ENCODE results near the gene CNTNAP3.
"Not testable (repeated sequence)": the region's sequence is repeated elsewhere in the genome, so short reads cannot be mapped to it uniquely, and the experiment has no call there.

CNTNAP3 gene

DNA sequence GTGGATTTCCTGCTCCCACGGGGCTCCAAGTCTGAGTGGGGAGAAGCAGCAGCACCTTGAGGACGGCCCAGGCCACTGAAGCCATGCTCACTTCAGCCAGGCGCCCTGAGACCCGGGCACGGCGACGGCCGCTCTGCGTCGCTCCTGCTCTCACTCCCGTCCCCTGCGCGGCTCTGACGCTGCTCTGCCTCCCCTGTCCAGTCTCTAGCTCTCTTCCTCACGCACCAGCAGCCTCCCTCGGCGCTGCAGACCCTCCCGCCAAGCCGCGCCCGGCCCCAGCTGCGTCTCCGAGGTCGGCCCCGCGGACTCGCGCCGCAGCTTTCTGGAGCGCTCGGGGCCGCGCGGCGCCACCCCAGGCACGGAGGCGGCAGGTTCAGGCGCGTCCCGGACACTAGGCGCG, at the start of gene CNTNAP3:
TSS of gene CNTNAP3 (minus strand) at position 188 of the 400 bp plus-strand sequence. CDS start at position 85, 103 bp downstream.
- DNase-seq (ENCODE audit: low spot score), result not testable (repeated sequence)

DNA sequence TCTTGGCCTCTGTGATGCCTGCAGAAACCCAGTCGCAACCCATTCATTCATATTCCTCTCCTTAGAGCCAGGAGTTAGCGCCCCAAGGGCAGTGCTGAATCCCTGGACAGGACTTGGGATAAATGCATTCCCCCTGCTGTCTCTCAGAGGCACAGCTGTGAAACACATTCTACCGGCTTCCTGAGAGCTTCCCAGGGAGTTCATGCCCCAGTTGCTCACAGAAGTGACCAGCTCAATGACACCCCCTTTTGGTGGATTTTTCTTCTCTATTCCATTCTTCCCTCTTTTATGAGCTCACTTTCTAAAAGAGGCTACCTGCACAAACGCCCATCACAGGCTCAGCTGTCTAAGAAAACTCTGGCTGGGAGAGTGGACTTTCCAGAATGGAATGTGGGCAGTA, 8.0 kb downstream of the CNTNAP3 start:
- DNase-seq (ENCODE audit: low spot score), result not testable (repeated sequence)

DNA sequence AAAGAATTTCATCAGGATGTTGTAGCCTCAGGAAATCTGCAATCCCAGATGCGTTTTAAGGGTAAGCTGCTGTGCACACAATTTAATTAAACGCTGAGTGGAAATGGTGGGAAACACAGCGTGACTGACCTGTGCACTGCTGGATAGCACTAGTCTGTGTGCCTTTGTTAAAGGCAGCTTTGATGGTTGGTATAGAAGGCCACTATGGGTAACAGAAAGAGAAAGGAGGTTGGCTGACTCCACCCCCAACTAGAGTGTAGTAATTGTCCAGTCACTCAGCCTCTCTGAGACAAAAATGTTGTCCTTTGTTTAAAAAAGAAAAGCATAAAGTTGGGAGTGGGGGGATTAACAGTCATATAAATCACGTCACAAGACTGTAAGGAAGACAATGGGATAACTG, 45.5 kb downstream of the CNTNAP3 start:
- not testable (repeated sequence) for DNase-seq (ENCODE audit: low spot score)

DNA sequence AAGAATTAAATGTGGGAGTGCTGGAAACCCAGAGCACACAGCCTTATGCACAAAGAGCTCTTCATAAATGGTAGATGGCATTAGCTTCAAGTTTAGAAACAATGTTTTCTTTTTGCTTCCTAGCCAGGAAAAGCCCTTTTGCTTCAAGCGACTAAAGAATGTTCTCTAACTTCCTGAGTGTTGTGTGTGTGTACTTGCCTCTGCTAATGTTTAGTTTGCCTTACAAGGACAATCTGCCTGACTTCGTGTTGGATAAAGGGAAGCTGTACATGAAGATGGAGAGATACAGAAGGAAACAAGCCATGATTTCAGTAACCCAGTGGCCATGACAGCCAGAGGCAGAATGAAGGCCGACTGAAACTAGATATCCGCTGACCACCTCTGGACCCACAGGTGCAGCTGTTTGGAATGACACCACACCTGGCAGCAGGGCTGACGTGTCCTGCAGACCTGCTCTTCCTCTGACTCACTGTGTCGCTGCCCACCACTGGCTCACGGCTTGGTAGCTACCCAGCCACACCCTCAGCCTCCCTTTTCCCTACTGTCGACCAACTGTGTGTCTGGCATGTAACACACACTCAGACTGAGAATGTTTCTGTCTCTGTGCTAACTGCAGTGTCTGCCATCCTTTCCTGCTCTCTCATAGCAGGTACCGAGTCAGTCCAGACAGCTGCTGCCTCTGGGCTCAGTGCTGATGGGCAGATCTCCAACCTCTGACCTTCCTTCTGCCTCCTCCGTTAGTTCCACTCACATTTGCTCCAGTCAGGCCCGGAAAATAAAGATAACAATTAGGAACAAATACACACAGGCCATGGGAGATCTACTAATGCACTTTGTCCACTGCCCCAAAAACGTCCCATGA, 55.6 kb downstream of the CNTNAP3 start:
- not testable (repeated sequence) for DNase-seq (ENCODE audit: low spot score)

DNA sequence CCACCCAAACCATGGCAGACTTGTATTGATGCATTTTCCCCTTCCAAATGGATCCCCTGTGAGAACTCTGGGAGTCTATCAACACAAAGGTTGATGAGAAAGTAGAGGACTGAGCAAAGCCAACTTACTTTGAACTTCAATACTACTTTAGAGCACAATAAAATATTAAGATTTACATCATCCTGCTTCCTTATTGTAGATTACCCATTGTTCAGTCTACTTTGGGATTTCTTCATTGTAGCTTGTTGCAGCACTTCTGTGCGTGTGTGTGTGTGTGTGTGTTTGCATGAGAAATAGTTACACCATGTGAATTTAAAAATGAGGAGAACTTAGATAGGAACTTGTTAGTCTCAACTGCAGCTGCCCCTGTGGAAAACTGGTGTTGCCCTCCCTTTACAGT, 72.0 kb downstream of the CNTNAP3 start:
- not testable (repeated sequence) for DNase-seq (ENCODE audit: low spot score)

GRCh38 chr9:39209773-39210172, 78.2 kb downstream of the CNTNAP3 start:
- DNase-seq (ENCODE audit: low spot score), result not testable (repeated sequence)

DNA sequence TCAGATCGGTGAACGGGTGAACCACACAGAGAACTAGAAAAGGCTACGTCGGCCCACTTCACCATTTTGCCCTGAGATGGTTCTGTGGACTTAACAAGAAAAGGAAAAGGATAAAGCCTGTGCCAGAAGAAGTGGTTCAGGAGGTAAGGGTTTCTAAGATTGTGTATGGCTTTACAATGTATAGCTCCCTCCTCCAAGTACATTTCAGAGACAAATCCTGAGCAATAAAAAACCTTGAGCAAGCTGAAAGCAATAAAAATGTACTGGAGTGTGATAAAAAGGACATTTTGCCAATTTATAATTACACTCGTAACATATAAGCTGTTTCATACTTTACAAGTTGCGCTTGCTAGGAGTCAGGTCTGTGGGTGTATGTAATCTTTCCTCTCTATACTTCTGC, 81.3 kb downstream of the CNTNAP3 start:
- DNase-seq (ENCODE audit: low spot score), result not testable (repeated sequence)

GRCh38 chr9:39205842-39206241, 82.1 kb downstream of the CNTNAP3 start:
- DNase-seq (ENCODE audit: low spot score), result not testable (repeated sequence)

- DNase-seq (ENCODE audit: low spot score), result not testable (repeated sequence)
Observed at GRCh38 chr9:39200412-39200811, 87.6 kb downstream of the CNTNAP3 start.

GRCh38 chr9:39198000-39198709, 89.8 kb downstream of the CNTNAP3 start:
- DNase-seq (ENCODE audit: low spot score), result not testable (repeated sequence)

DNA sequence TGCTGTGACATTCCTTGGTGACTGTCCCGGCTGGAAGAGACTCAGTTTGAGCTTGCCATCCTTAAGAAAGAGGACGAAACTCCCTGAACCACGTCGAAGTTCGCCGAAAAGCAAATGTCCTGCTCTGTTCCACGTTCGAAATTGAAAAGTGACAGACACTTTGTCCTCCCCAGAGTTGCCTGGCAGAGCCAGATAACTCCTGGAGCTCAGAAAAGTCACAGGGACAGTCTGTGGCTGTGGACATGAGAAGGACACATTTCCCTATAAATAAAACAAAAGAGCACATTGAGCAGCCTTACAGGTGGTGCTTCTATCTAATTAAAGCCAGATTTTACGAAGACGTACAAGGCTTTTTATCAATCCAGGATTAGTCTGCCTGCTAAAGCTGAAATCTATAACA, 116.6 kb downstream of the CNTNAP3 start:
- DNase-seq (ENCODE audit: low spot score), result not testable (repeated sequence)

GRCh38 chr9:39157714-39158113, 130.3 kb downstream of the CNTNAP3 start:
- DNase-seq (ENCODE audit: low spot score), result not testable (repeated sequence)

DNA sequence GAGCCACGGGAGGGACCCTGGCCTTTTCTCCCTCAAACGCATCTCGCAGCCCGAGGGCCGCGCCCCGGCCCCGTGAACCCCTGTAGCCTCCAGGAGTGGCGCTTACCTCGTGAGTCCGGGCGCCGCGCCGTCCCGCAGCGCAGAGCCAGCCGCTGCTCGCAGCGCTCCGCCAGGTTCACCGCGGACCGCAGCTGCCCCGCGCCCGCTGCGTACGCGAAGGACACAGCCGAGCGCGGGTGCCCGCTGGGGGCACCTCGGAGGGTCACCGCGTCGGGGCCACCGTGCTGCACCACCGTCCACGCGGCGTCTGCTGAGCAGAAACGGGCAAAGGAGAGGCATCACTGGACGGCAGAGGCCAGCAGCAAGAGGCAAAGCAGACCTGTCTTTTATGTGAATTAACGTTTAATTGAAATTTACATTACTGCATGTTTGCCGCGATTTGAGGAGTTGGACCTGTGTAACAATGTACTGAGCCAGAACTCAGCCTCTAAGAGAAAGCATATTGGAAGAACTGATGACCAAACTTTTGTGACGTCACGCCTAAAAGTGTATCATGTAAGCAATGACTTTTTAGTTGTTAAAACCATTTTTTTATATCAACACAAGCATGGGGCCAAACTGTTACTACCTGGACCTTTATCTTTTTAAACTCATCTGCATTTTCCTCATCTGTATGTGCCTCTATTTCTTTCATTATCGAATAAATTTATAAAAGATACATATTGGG, 155.0 kb downstream of the CNTNAP3 start:
- not testable (repeated sequence) for DNase-seq (ENCODE audit: low spot score)

- DNase-seq (ENCODE audit: low spot score), result not testable (repeated sequence)
Observed at GRCh38 chr9:39121401-39121800, 166.6 kb downstream of the CNTNAP3 start.

GRCh38 chr9:39111746-39112145, 176.2 kb downstream of the CNTNAP3 start:
- DNase-seq (ENCODE audit: low spot score), result not testable (repeated sequence)

DNA sequence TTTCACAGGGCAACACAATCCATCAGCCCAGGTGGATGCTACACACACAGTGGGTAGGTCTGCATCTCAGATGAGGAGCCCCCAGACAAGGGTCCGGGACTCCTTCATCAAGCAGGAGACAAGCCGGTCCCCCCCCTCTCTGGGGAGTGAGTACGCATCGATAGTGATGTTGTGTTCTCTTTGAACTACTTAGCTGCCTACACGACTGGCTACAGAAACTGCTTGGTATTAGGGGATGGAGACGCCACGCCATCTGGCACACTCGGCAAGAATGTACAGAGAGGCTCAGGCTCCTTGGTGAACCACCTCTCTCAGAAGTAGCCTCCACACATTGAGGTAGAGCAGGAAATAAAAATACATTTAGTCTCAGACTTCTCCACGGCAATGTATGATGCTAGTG, 179.8 kb downstream of the CNTNAP3 start:
- no peak for DNase-seq (ENCODE audit: low spot score)

GRCh38 chr9:39097208-39097607, 190.8 kb downstream of the CNTNAP3 start:
- not testable (repeated sequence) for DNase-seq (ENCODE audit: low spot score)

- DNase-seq (ENCODE audit: low spot score), result not testable (repeated sequence)
Observed at GRCh38 chr9:39085311-39085710, 202.7 kb downstream of the CNTNAP3 start.

DNA sequence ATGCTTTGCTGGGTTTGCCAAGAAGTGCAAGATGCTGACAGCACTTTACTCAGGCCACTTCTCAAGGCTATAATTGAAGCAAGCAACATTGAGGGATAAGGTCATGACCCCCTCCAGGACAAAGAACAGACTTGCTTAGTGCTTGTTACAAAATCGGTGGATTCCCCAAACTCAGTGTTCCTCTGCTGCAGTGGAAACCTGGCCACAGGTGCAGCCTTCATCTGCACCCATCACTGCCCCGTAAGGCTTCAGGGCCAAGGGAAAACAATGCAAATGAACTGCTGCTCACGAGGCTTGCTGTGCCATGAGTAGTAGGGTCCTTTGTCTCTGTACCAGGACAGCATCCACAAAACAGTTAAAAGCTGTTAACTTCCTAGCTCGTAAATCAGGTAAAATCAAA, 205.4 kb downstream of the CNTNAP3 start:
- DNase-seq (ENCODE audit: low spot score), result not testable (repeated sequence)

GRCh38 chr9:39080081-39080480, 207.9 kb downstream of the CNTNAP3 start:
- not testable (repeated sequence) for DNase-seq (ENCODE audit: low spot score)

- DNase-seq (ENCODE audit: low spot score), result not testable (repeated sequence)
Observed at GRCh38 chr9:39078621-39079256, 209.2 kb downstream of the CNTNAP3 start.

GRCh38 chr9:39073537-39073936, 214.4 kb downstream of the CNTNAP3 start:
- DNase-seq (ENCODE audit: low spot score), result not testable (repeated sequence)
